GM12872 (cell line): Measurements from ENCODE around the gene PRMT2.

Source experiments
- CTCF ChIP-seq: IDR thresholded peaks from 3 replicates; pipeline ENCODE4 v1.5.1; 2011; ENCODE audit warnings: low read depth, mild to moderate bottlenecking, low read length, moderate library complexity; ENCODE audit not compliant: insufficient read depth

The PRMT2 gene

GRCh38 chr21:46600978-46601377, 34.5 kb upstream of the PRMT2 start:
- TF ChIP-seq CTCF: no peak

GRCh38 chr21:46603228-46603627, 32.2 kb upstream of the PRMT2 start:
- TF ChIP-seq CTCF: no peak

- no peak for TF ChIP-seq CTCF
These were observed 31.0 kb upstream of the PRMT2 start for GRCh38 chr21:46604329-46604974.

- TF ChIP-seq CTCF: no peak
These were observed 30.3 kb upstream of the PRMT2 start, which contains the start of gene S100B for GRCh38 chr21:46604975-46605766. TSS of gene S100B (minus strand) at chr21:46605082. CDS start at chr21:46602415, 2,667 bp downstream.

GRCh38 chr21:46605767-46606426, 29.6 kb upstream of the PRMT2 start:
- no peak for TF ChIP-seq CTCF

- no peak for TF ChIP-seq CTCF
These were observed 29.1 kb upstream of the PRMT2 start for GRCh38 chr21:46606427-46606813.

GRCh38 chr21:46607636-46608035, 27.8 kb upstream of the PRMT2 start:
- TF ChIP-seq CTCF: no peak
